Thymus (tissue), 11 donors: ENCODE results near the gene MATN1. TPM values are rescaled to one million over a fixed set of nuclear protein-coding genes. Genes with fewer than 3 reads are reported as not detected.

Experiments
- DNase-seq, 9 donors: peaks; one replicate each; pipeline ENCODE4 v3.0.0-alpha.2; 2013; ENCODE audit warnings: low spot score in 9 of 9, low read depth in 6 of 9, missing footprints in 1 of 9
- H3K27ac ChIP-seq, 2 donors: one replicate each; pipeline ENCODE4 v1.5.1; 2013; ENCODE audit warnings: control low read depth in 1 of 2, low read depth in 1 of 2, low read length in 1 of 2, mild to moderate bottlenecking in 1 of 2, moderate library complexity in 1 of 2
- H3K27me3 ChIP-seq, 2 donors: one replicate each; pipeline ENCODE4 v1.5.1; 2013; ENCODE audit warnings: low read length in 1 of 2; ENCODE audit not compliant: control insufficient read depth in 2 of 2, insufficient read depth in 1 of 2
- H3K36me3 ChIP-seq, 2 donors: one replicate each; pipeline ENCODE4 v1.5.1; 2013; ENCODE audit warnings: low read length in 1 of 2, mild to moderate bottlenecking in 1 of 2, moderate library complexity in 1 of 2; ENCODE audit not compliant: control insufficient read depth in 2 of 2, insufficient read depth in 2 of 2
- H3K4me1 ChIP-seq, 2 donors: one replicate each; pipeline ENCODE4 v1.5.1; 2013; ENCODE audit warnings: low read length in 2 of 2; ENCODE audit not compliant: control insufficient read depth in 2 of 2, insufficient read depth in 2 of 2
- H3K4me3 ChIP-seq, 2 donors: one replicate each; pipeline ENCODE4 v1.5.1; 2013; ENCODE audit warnings: low read length in 2 of 2, control low read depth in 1 of 2, mild to moderate bottlenecking in 1 of 2
- H3K9me3 ChIP-seq, 2 donors: one replicate each; pipeline ENCODE4 v1.5.1; 2013; ENCODE audit warnings: low read length in 1 of 2, mild to moderate bottlenecking in 1 of 2; ENCODE audit not compliant: control insufficient read depth in 2 of 2, insufficient read depth in 1 of 2
- WGBS: extraction: QIAGEN DNeasy Blood & Tissue Kit; methylation state at CpG from one replicate; pipeline ENCODE4 v1.1.7; 2013; 5-methylcytosine and 5-hydroxymethylcytosine counted together
- polyA plus RNA-seq: library from polyadenylated mRNA; stranded (reverse); fragments of 200-250 nt; gene quantifications from one replicate; pipeline ENCODE4 v1.2.3, GENCODE V29; 2013
- total RNA-seq: library from RNA; stranded (reverse); fragments of 120-200 nt; gene quantifications from one replicate; pipeline ENCODE4 v1.2.4, GENCODE V29; 2013
- donor health status: healthy.

Gene MATN1
- total and polyA plus RNA-seq, 2 donors, result 0.14 to 0.27 TPM

DNA sequence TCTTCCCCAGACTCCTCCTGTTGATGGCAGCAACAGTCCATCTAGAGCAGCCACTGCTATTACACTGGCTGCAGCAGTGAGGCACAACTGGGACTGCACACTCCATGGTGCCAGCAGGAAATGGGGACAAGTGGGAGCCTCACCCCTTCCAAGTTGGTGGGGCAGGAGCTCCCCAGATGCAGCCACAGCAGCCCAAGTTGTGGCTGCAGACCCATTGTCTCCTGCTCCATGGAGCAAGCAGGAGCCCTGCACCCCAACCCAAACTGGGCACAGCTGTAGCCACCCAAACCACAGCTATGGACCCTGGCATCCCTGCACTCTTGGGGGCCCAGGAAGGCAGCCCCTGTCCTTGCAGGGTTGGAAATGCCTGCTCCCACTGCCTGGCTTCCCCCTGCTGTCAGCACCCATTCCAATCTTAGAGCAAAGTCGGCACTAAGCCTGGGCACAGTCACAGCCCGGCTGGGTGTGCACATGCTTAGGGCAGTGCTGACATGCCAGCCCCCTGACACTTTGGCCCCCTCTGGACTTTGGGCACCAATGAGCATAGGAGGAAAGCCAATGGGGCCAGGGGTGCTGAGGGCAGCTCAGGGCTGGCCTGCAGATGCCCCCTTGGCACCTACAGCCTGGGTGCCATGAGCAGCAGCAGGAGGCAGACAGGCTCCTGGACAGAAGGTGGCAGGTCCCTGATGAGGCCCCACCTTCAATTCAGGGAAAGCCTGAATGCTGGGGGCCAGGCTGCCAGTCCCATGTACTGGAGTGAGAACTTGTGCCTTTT, 44.0 kb downstream of the MATN1 start:
- H3K9me3 ChIP-seq, result peaks cover 0 to 17% of the 10 kb centered on the region in 2 donors
- WGBS, result 98% methylated on average over 2 of the region's 2 CpGs
- no peaks in the 10 kb centered on the region for H3K4me1 ChIP-seq
- H3K27ac ChIP-seq, result no peak overlapping the region
- DNase-seq, result no peak
- H3K4me3 ChIP-seq, result no peak overlapping the region
- no peaks in the 10 kb centered on the region for H3K36me3 ChIP-seq
- peaks cover 8 to 20% of the 10 kb centered on the region in 2 donors for H3K27me3 ChIP-seq

DNA sequence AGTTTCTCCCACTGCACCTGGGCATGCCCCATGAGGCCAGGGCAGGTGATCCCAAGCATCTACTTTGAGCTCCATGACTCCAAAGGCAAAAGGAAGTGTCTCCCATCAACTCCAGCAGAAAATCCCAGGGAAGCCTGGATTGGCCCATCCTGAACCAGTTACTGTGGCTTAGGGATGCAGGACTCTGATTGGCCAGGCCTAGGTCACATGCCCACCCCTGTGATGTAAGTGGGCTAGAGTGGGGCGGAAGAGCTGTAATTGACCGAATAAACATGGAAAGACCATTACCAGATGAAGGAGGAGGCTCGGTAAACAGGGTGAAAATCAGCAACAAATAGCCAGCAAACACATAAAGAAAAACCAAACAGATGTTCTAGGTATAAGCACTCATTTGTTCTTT, 45.2 kb downstream of the MATN1 start:
- Histone ChIP-seq H3K27me3 (peaks cover 4 to 9% of the 10 kb centered on the region in 2 donors), H3K9me3 (peaks cover 0 to 17% of the 10 kb centered on the region in 2 donors), H3K36me3 (no peaks in the 10 kb centered on the region), H3K4me1 (no peaks in the 10 kb centered on the region), H3K27ac (no peak overlapping the region), H3K4me3 (no peak overlapping the region)
- WGBS, result 59% methylated on average over 3 of the region's 3 CpGs
- DNase-seq, result no peak

DNA sequence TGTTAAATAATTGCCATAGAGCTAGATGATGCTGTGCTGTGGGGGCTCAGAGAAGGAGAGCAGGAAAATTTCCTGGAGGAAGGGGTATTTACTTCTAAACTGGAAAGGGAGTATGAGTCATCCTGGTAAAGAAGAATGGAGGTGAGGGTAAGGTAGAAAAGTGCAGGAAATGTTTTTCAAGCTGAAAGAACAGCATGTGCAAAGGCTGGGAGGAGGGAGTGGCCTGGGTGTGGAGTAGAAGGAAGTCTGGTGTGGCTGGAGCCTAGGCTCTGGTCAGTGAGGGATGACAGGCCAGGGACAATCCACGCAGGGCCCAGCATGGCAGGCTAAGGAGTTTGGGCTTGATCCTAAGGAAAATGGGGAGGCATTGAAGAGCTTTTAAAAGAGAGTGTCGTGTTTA, 45.9 kb downstream of the MATN1 start:
- Histone ChIP-seq H3K4me1 (no peaks in the 10 kb centered on the region), H3K9me3 (peaks cover 0 to 17% of the 10 kb centered on the region in 2 donors), H3K36me3 (no peaks in the 10 kb centered on the region), H3K27me3 (peaks cover 2% of the 10 kb centered on the region in 2 donors), H3K27ac (no peak overlapping the region), H3K4me3 (no peak overlapping the region)
- 84% methylated on average over 2 of the region's 2 CpGs for WGBS
- DNase-seq, result no peak

DNA sequence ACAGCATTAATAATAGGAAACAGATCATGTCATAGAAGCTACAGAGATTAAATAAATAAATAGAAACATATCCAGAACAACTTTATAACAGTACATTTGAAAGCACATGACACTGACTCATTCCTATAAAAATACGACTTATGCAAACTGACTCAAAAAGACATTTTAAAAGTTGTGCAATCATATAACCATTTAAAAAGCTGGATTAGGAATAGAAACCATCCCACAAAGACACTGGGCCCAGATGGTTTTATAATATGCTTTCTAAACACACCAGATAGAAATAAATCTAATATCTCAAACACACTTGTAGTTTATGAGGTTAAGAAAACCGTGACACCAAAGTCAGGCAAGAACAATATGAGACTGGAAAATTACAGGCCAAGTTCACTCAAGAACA, 47.6 kb downstream of the MATN1 start:
- WGBS, result 94% methylated on average over 2 of the region's 2 CpGs
- Histone ChIP-seq H3K4me1 (no peaks in the 10 kb centered on the region), H3K36me3 (no peaks in the 10 kb centered on the region), H3K9me3 (peaks cover 0 to 17% of the 10 kb centered on the region in 2 donors), H3K27ac (no peak overlapping the region), H3K4me3 (no peak overlapping the region), H3K27me3 (no peaks in the 10 kb centered on the region)
- DNase-seq, result no peak

DNA sequence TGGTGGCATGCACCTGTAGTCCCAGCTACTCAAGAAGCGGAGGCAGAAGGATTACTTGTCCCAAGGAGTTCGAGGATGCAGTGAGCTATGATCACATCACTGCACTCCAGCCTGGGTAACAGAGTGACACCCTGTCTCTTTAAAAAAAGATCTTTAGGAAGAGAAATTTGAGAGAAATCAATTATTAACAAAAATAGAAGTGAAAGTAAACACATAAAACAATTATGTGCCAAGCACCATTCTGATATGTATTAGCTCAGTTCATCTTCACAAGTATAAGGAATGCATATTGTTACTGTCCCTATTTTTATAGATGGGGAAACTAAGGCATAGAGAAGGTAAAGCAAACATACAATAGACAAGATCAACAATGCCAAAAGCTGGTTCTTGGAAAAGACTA, 48.1 kb downstream of the MATN1 start:
- H3K4me1 ChIP-seq, result no peaks in the 10 kb centered on the region
- 95% methylated on average over 2 of the region's 2 CpGs for WGBS
- no peaks in the 10 kb centered on the region for H3K36me3 ChIP-seq
- DNase-seq, result no peak
- H3K27ac ChIP-seq, result no peak overlapping the region
- H3K9me3 ChIP-seq, result peaks cover 0 to 14% of the 10 kb centered on the region in 2 donors
- H3K27me3 ChIP-seq, result no peaks in the 10 kb centered on the region
- H3K4me3 ChIP-seq, result no peak overlapping the region

DNA sequence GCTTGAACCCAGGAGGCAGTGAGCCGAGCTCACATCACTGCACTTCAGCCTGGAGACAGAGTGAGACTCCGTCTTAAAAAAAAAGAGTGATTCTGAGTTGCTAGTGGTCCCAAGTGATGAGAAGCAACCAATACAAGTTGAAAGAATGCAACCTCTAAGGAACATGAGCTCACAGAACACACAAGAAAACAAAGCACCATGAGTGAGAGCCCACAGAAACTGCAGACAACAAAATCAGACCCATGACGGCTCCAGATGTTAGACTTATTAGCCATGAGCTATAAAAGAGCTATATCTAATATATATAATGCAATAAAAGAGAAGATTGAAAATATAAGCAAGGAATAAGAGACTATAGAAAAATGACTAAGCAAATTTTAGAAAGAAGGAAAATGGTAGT, 50.0 kb downstream of the MATN1 start:
- Histone ChIP-seq H3K27ac (no peak overlapping the region), H3K4me1 (no peaks in the 10 kb centered on the region), H3K36me3 (no peaks in the 10 kb centered on the region), H3K9me3 (no peaks in the 10 kb centered on the region), H3K4me3 (no peak overlapping the region), H3K27me3 (no peaks in the 10 kb centered on the region)
- no peak for DNase-seq
- WGBS, result 81% methylated on average over 3 of the region's 3 CpGs

DNA sequence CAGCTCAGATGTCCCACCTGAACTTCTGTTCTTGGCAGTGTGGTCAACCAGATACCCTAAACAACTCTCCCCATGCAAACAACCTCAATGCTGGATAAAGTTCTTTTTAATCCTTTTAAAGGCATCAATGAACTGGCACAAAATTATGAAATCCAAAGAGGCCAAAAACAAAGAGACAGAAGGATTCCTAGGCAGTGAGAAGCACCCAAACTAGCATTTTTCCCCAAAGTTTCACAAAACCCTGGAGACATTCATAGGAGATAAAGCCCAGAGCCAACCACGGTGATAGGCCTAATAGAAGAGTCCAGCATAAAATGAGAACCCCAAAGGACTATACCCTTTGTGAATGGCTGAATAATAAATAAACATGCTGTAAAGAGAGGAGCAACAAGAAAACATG, 50.7 kb downstream of the MATN1 start:
- WGBS, result 98% methylated on average over 1 of the region's 1 CpG

DNA sequence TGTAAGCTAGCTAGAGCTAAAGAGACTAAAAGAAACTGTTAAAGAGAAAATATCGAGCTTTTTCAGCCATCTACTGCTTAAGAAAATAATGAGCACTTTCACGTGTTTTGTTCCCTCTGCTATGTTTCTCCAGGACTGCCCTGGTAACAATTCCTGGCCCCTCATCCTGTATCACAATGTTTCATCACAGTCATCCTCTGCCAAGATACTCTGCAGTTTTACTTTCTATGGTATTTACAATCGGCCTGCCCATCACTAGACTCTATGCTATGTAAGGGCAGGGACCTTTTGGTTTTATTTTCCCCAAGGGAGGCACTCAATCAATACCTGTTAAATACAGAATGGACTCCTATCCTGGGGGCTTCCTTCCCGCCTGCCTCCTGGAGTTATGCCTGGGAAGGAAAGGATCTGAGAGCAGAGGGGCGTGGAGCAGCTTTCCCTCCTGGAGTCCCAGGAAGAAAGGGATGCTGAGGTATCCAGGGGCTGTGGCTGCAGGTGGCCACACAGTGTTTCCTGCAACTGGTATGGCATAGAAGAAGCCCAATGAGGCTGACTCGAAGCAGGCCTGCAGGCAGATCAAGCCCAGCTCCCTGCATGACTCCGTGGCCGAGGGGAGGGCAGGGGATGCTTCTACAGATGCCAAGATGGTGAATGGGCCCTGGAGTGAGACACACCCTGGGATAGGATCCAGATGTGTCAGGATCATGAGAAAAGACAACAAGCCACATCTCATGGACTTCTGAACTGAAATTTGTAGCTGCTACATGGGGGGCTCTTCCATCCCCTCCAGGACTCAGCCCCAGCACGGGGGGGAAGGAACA, 52.9 kb downstream of the MATN1 start:
- no peaks in the 10 kb centered on the region for H3K36me3 ChIP-seq
- DNase-seq, result no peak
- no peaks in the 10 kb centered on the region for H3K4me1 ChIP-seq
- no peaks in the 10 kb centered on the region for H3K9me3 ChIP-seq
- H3K4me3 ChIP-seq, result no peak overlapping the region
- no peaks in the 10 kb centered on the region for H3K27me3 ChIP-seq
- 81% methylated on average over 9 of the region's 9 CpGs for WGBS
- no peak overlapping the region for H3K27ac ChIP-seq

More for the DNA sequence above, 50.7 kb downstream of the MATN1 start:
- DNase-seq, result no peak
- H3K4me1 ChIP-seq, result no peaks in the 10 kb centered on the region
- no peak overlapping the region for H3K27ac ChIP-seq
- H3K9me3 ChIP-seq, result no peaks in the 10 kb centered on the region
- no peaks in the 10 kb centered on the region for H3K36me3 ChIP-seq
- H3K27me3 ChIP-seq, result no peaks in the 10 kb centered on the region
- H3K4me3 ChIP-seq, result no peak overlapping the region

DNA sequence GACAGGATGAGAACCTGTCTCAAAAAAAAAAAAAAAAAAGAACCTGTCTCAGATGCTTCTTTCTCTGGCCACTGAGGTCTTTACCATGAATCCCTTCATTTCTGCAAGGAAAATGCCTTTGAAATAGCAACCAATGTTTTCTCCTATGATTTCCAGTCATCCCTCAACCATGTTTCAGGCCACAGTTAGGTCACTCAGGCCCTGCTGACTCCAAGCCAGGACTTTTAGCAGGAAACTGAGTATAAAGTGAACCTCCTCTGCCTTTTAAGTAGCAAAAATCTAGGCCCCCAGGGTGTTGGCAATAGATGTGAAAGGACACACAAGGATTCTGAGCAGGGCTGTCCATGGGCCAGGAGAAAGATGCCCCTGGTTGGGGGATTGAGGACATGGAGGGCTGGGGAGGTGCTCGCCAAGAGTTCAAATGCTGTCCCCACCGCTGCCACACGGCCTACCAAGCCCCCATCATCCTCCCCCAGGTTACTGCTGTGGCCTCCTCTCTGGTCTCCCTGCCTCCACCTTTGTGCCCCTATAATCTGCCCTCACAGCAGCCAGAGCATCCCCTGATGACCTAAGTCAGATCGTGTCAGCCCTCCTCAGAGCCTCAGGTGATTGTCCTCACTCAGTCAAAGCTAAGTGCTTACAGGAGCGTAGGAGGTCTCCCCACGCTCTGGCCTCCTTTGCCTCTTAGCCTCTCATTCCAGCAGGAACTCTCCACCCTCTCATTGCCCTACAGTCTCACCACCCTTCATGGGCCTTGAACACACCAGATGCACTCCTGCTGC, 54.6 kb downstream of the MATN1 start:
- WGBS, result 98% methylated on average over 6 of the region's 6 CpGs
- H3K9me3 ChIP-seq, result no peaks in the 10 kb centered on the region
- H3K27ac ChIP-seq, result no peak overlapping the region
- H3K27me3 ChIP-seq, result no peaks in the 10 kb centered on the region
- DNase-seq, result no peak
- no peaks in the 10 kb centered on the region for H3K4me1 ChIP-seq
- H3K36me3 ChIP-seq, result no peaks in the 10 kb centered on the region
- no peak overlapping the region for H3K4me3 ChIP-seq
